ENCODE results near the gene POU1F1. TPM values are rescaled to one million over a fixed set of nuclear protein-coding genes. Genes with fewer than 3 reads are reported as not detected.

Gene POU1F1
- total RNA-seq, 1 experiment from 2014 or later = not detected

DNA sequence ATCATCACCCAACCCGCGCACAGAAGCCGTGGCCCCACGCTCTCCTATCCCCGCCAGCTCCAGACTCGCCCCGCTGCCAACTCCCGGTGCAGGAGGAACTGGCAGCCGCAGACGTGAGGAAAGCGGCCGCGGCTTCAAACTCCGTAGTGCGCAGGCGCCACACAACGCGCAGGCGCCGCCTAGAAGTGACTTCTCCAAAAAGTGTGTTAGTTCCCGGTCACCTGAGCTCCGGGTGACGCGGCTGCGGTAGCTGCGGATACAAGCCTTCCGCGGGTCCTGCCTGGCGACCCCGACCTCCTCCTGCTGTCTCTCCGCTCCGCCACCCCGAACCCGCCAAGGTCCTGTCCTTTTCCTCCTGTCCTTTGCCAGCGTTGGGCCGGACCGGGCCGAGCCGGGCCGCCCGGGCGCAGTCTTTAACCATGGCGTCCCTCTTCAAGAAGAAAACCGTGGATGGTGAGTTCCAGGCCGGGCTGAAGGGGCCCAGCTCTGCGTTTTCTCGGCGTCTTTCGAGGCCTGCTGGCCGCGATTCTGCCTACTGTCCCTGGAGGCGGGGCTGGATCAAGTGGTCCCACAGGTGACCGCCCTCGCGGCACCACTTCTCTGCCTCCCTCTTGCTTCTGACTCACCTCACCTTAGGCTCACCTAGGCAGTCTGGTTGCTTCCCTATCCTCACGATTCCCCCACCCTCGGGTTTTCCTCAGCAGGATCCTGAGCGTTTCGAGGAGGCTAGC, 49.1 kb downstream of the POU1F1 start, which contains the start of gene CHMP2B (continued):
- TF ChIP-seq OVOL2 (CRISPR knock-in tag; IDR thresholded peaks at IDR 0.05; ENCODE audit: borderline replicate concordance) (no peak), SMAD3 (CRISPR knock-in tag; IDR thresholded peaks at IDR 0.05; ENCODE audit: borderline replicate concordance) (no peak)
- TF ChIP-seq, protein P1, sequence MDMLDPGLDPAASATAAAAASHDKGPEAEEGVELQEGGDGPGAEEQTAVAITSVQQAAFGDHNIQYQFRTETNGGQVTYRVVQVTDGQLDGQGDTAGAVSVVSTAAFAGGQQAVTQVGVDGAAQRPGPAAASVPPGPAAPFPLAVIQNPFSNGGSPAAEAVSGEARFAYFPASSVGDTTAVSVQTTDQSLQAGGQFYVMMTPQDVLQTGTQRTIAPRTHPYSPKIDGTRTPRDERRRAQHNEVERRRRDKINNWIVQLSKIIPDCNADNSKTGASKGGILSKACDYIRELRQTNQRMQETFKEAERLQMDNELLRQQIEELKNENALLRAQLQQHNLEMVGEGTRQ (CRISPR knock-in tag; IDR thresholded peaks at IDR 0.05) = peak; percentile 67

- peak overlapping the region; percentile 54 for H3K4me3 Mint-ChIP-seq
- TF ChIP-seq, protein P2, sequence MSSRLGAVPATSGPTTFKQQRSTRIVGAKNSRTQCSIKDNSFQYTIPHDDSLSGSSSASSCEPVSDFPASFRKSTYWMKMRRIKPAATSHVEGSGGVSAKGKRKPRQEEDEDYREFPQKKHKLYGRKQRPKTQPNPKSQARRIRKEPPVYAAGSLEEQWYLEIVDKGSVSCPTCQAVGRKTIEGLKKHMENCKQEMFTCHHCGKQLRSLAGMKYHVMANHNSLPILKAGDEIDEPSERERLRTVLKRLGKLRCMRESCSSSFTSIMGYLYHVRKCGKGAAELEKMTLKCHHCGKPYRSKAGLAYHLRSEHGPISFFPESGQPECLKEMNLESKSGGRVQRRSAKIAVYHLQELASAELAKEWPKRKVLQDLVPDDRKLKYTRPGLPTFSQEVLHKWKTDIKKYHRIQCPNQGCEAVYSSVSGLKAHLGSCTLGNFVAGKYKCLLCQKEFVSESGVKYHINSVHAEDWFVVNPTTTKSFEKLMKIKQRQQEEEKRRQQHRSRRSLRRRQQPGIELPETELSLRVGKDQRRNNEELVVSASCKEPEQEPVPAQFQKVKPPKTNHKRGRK (CRISPR knock-in tag; IDR thresholded peaks at IDR 0.05; ENCODE audit: borderline replicate concordance) = no peak
- TF ChIP-seq OVOL2 (CRISPR knock-in tag; IDR thresholded peaks at IDR 0.05; ENCODE audit: borderline replicate concordance) = no peak
- TF ChIP-seq ZNF121 (CRISPR knock-in tag; IDR thresholded peaks at IDR 0.05) = no peak
- TF ChIP-seq JAZF1 (CRISPR knock-in tag; IDR thresholded peaks at IDR 0.05) = no peak
- no peak for TF ChIP-seq ZNF416 (CRISPR knock-in tag; IDR thresholded peaks at IDR 0.05)
- TF ChIP-seq, protein P3, sequence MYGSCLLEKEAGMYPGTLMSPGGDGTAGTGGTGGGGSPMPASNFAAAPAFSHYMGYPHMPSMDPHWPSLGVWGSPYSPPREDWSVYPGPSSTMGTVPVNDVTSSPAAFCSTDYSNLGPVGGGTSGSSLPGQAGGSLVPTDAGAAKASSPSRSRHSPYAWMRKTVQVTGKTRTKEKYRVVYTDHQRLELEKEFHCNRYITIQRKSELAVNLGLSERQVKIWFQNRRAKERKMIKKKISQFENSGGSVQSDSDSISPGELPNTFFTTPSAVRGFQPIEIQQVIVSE (CRISPR knock-in tag; IDR thresholded peaks at IDR 0.05; ENCODE audit: borderline replicate concordance) = no peak
- no peak for TF ChIP-seq GABPB1 (CRISPR knock-in tag; IDR thresholded peaks at IDR 0.05)
- TF ChIP-seq NR1H2 (CRISPR knock-in tag; IDR thresholded peaks at IDR 0.05) = no peak
- no peak for TF ChIP-seq E2F4 (CRISPR knock-in tag; IDR thresholded peaks at IDR 0.05; ENCODE audit: borderline replicate concordance, low read depth)
- no peak for TF ChIP-seq MAX (CRISPR knock-in tag; IDR thresholded peaks at IDR 0.05)
- TF ChIP-seq NFYB (CRISPR knock-in tag; conservative IDR thresholded peaks at IDR 0.05; ENCODE audit: low read depth) = no peak
- TF ChIP-seq SOX15 (CRISPR knock-in tag; IDR thresholded peaks at IDR 0.05) = no peak
- DNase-seq (ENCODE audit: low spot score) = no peak
- H3K4me1 Mint-ChIP-seq = peaks cover 26% of the 10 kb centered on the region
- H3K27ac Mint-ChIP-seq = no peak overlapping the region
- no peaks in the 10 kb centered on the region for H3K36me3 Mint-ChIP-seq
- H3K27me3 Mint-ChIP-seq (ENCODE audit: low read depth) = peaks cover 3% of the 10 kb centered on the region; the same call in 1 of the 2 replicates
- H3K9me3 Mint-ChIP-seq = peaks cover 4% of the 10 kb centered on the region; the same call in 1 of the 2 replicates
- POLR2A ChIA-PET = no interaction called here
- CTCF ChIA-PET = no interaction called here
- no peak for ATAC-seq
Measured at GRCh38 chr3:87225659-87226058, 50.7 kb downstream of the POU1F1 start.

GRCh38 chr3:87219611-87220010, 56.8 kb downstream of the POU1F1 start:
- CTCF ChIA-PET = no interaction called here
- Mint-ChIP-seq H3K27me3 (ENCODE audit: low read depth) (peaks cover 3% of the 10 kb centered on the region; the same call in 1 of the 2 replicates), H3K36me3 (no peaks in the 10 kb centered on the region), H3K4me1 (no peaks in the 10 kb centered on the region), H3K9me3 (peaks cover 9% of the 10 kb centered on the region), H3K4me3 (no peak overlapping the region), H3K27ac (no peak overlapping the region)
- no peak for ATAC-seq
- DNase-seq (ENCODE audit: low spot score) = no peak
- POLR2A ChIA-PET = no interaction called here
- TF ChIP-seq JAZF1 (CRISPR knock-in tag; IDR thresholded peaks at IDR 0.05) = no peak
- no peak for TF ChIP-seq IRF2 (CRISPR knock-in tag; IDR thresholded peaks at IDR 0.05; ENCODE audit: borderline replicate concordance, low read depth)
- TF ChIP-seq, protein P4, sequence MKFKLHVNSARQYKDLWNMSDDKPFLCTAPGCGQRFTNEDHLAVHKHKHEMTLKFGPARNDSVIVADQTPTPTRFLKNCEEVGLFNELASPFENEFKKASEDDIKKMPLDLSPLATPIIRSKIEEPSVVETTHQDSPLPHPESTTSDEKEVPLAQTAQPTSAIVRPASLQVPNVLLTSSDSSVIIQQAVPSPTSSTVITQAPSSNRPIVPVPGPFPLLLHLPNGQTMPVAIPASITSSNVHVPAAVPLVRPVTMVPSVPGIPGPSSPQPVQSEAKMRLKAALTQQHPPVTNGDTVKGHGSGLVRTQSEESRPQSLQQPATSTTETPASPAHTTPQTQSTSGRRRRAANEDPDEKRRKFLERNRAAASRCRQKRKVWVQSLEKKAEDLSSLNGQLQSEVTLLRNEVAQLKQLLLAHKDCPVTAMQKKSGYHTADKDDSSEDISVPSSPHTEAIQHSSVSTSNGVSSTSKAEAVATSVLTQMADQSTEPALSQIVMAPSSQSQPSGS (CRISPR knock-in tag; IDR thresholded peaks at IDR 0.05; ENCODE audit: borderline replicate concordance, low read depth) = no peak
- no peak for TF ChIP-seq E2F4 (CRISPR knock-in tag; IDR thresholded peaks at IDR 0.05; ENCODE audit: borderline replicate concordance, low read depth)
- no peak for TF ChIP-seq GRHL2 (CRISPR knock-in tag; IDR thresholded peaks at IDR 0.05; ENCODE audit: insufficient replicate concordance, severe bottlenecking)
- TF ChIP-seq ZNF263 (CRISPR knock-in tag; IDR thresholded peaks at IDR 0.05; ENCODE audit: low read depth) = no peak
- no peak for TF ChIP-seq KAT7 (CRISPR knock-in tag; IDR thresholded peaks at IDR 0.05; ENCODE audit: borderline replicate concordance)
- TF ChIP-seq ZNF121 (CRISPR knock-in tag; IDR thresholded peaks at IDR 0.05) = no peak
- TF ChIP-seq FOXJ3 (CRISPR knock-in tag; IDR thresholded peaks at IDR 0.05; ENCODE audit: borderline replicate concordance) = no peak
- TF ChIP-seq NR3C1 (CRISPR knock-in tag; conservative IDR thresholded peaks at IDR 0.05; ENCODE audit: low read depth) = no peak
- TF ChIP-seq CREB1 (CRISPR knock-in tag; IDR thresholded peaks at IDR 0.05) = no peak
- no peak for TF ChIP-seq SMAD4 (CRISPR knock-in tag; IDR thresholded peaks at IDR 0.05)

Measured in WTC11 (cell line).